C4-2B (cell line): ENCODE measurements around the gene DPP6.

Experiments used
- CTCF ChIP-seq: fragments of 450-650 bp; conservative IDR thresholded peaks from 2 replicates; pipeline ENCODE4 v1.5.1; 2017; ENCODE audit warnings: mild to moderate bottlenecking
- ZFX ChIP-seq: fragments of 450-650 bp; IDR thresholded peaks from 2 replicates; pipeline ENCODE4 v1.6.1; 2017

GRCh38 chr7:154736389-154736788 is 684.2 kb downstream of the DPP6 start:
- TF ChIP-seq CTCF (no peak), ZFX (no peak)
